NCI-H1092 (cell line): ENCODE results near the gene GIT1.

ENCODE experiments used
- DNase-seq: peaks from one replicate; lab custom pipeline; 2025; lab: John Stamatoyannopoulos, UW

Gene GIT1

DNA sequence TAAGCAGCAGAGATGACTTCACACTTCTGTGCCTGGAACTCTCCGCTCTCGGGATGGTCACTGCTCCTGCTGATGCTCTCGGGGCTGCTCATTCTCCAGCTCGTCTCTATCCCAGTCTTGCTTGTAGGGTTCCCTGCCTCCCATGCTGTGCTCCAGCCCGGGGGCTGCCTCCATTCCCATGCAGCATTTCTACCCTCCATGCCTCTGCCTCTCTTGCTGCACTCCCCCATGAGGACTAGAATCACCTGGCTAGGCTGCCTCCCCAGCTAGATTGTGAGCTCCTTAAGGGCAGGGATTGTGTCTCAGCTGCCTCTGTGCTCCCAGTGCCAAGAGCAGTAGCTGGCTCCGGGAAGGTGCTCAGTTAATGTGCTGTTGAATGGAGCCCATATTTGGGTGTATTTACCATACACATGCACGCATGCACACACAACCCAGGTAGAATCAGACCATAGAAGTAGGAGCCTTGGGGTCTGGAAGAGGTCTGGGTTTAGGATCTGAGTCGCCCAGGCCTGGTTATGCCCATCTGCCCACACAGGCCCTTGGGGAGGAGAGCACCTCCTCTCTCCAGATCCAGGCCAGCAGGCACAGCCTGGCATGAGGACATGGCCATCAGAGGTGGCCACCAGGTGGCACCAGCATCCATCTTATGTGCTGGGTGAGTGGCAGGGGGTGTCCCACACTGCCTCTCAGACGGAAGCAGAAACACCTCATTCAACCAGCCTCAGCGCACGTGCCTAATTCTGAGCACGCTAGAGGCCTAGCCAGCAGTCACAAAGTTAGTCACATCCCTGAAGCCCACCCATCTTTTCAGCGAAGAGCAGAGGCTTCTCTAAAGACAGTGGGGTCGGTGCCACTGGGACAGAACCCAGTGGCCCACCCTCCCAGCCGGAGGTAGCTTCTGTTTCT is 9.3 kb downstream of the GIT1 start:
- DNase-seq = peak; percentile 58

- no peak for DNase-seq
Measured at GRCh38 chr17:29578626-29579485, 10.6 kb downstream of the GIT1 start.

DNA sequence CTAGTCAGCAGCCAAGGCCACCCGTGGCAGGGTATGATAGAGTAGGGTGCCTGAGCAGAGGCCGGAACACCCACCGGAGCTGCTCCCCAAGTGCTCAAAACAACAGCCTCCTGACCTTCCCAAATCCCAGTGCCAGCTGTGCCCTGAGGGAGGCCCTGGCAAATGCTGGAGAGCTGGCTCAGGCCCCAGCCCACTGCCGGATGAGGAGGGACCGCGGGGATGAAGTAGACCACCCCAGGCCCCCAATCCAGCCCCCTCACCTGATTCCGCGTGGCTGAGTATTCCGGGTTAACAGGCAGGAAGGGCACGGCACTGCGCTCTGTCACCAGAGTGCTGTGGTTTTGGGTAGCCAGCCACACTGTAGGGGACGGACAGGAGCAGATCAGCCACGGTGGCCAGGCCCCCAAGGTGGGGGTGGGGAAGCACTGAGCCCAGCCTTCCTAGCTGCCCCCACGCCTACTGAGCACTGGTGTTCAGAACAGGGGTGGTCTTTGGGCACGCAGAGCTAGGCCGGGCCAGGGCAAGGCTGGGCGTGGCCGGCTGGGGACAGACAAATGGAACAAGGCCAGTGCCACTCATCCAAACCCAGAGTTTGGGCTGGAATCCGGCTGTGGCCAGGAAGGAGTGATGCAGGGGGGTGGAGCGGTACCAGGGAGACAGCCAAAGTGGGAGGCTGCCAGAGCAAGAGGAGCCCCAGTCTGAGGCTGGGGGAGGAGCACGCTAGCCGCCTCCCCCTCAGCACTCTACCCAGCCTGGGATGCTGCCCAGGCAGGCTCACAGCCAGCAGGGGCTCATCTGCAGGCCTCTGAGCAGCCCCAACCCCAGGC is 11.8 kb downstream of the GIT1 start:
- no peak for DNase-seq

- no peak for DNase-seq
Measured at GRCh38 chr17:29577001-29577370, 12.5 kb downstream of the GIT1 start.

DNA sequence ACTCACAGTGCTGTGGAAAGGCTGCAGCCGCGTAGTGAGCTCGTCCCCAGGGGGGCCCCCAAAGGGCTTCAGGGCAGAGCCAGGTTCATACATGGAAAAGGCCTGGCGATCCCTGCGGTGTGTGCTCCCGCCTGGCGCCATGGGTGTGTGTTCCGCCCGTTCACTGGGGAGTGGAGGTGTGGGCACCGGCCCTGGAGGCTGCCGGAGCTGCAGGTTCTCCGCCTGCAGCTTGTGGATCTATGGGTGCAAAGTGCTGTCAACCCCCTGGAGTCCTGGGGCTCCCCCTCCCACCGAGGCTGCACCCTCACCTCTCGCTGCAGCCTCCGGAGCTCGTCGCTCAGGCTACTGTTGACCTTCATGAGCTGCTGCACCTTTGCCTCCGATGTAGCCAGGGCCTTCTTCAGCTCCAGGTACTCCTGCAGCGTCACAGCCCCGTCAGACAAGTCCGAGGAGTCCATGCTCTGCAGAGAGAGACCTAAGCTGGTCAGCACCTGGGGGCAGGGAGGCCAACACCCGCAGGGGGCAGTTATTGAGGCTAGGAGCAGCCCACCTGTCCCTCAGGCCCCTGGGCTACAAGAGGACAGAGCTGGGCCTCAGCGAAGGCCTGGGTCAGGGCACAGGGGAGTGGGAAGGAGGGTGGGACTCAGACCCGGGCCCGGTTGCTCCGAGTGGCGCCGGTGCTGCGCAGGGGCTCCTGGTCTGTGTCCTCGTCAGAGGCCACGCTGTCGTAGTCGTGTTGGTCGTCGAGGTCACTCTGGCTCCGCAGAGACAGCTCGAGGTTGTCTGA is 13.0 kb downstream of the GIT1 start:
- DNase-seq = no peak

GRCh38 chr17:29575511-29576213 is 13.8 kb downstream of the GIT1 start:
- no peak for DNase-seq

- no peak for DNase-seq
Measured at GRCh38 chr17:29574732-29575510, 14.5 kb downstream of the GIT1 start.

GRCh38 chr17:29573871-29574731 is 15.3 kb downstream of the GIT1 start:
- DNase-seq = no peak

DNA sequence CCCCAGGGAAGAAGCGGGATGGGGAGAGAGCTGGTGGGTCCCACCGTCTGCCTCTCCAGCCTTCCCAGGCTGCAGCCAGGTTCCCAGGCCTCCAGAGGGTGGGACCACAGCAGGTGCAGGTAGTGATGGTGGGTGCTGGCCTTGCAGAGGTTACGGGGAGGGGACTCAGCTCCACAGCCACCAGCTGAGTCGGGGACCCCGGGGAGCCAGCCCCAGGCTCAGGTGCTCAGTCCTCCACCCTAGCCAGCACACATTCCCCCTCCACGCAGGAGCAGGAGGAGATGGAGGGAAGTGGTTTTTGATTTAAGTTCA is 15.9 kb downstream of the GIT1 start:
- no peak for DNase-seq

- no peak for DNase-seq
Measured at GRCh38 chr17:29572691-29573557, 16.5 kb downstream of the GIT1 start.

DNA sequence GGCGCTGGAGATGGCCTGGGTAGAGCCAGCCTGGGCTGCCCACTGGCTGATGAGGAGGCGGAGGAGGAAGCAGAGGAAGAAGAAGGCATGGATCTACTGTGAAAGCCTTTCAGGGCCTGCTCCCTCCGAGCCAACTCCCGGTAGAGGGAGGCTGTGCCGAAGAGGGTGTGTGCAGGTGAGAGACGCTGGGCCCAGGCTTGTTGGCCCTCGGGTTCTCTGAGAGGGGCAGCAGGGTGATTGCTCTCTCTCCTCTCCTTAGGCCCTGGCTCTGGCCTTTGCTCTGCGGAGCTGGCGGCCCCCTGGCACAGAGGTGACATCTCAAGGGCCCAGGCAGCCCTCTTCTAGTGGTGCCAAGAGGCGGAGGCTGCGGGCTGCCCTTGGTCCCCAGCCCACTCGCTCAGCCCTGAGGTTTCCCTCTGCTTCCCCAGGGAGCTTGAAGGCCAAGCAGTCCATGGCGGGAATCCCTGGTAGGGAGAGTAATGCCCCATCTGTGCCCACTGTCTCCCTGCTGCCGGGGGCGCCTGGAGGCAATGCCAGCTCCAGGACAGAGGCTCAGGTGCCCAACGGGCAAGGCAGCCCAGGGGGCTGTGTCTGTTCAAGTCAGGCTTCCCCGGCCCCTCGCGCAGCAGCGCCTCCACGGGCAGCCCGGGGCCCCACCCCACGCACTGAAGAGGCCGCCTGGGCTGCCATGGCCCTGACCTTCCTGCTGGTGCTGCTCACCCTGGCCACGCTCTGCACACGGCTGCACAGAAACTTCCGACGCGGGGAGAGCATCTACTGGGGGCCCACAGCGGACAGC is 17.4 kb downstream of the GIT1 start:
- no peak for DNase-seq

- no peak for DNase-seq
Measured at GRCh38 chr17:29571486-29571882, 18.0 kb downstream of the GIT1 start.

- no peak for DNase-seq
Measured at GRCh38 chr17:29570521-29570920, 18.9 kb downstream of the GIT1 start.

DNA sequence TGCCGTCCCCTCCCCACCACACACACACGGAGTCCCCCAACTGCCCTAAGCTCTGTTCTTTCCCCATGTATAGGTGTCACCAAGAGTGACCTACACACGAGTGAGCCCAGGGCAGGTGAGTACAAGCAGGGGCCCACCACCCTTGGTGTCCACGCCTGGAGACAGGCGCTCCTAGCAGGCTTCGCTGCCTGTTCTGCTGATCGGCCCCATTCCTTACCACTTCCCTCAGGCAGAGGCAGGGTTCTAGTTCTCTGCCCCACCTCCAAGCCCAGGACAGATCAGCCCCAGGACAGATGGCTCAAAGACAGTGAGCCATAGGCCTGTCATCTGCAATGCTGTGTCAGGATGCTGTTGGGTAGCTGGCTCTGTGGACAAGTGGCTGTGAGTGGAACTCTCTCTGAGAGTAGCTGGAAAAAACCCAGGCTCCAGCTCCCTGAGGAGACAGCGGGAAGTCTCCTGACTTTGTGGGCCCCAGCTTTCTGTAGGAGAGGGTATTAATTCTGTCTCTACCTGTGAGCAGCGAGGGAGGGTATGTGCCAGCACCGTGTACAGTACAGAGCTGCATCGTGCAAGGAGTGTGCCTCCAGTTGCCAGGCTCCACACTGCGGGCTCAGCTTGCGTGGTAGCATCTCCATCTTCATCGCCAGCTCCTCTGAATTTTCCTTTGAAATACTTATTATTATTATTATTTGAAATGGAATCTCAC is 20.1 kb downstream of the GIT1 start:
- DNase-seq = no peak

- peak; percentile 29 for DNase-seq
Measured at GRCh38 chr17:29568331-29569244, 20.9 kb downstream of the GIT1 start, which contains the start of gene TP53I13. TP53I13 (plus strand) TSS chr17:29568701; CDS start chr17:29568759, 58 bp downstream.
